Measurements from ENCODE around the gene LCE5A.
A peak's percentile ranks its signal among the peaks of the same experiment; 100 is the strongest.

The LCE5A gene

DNA sequence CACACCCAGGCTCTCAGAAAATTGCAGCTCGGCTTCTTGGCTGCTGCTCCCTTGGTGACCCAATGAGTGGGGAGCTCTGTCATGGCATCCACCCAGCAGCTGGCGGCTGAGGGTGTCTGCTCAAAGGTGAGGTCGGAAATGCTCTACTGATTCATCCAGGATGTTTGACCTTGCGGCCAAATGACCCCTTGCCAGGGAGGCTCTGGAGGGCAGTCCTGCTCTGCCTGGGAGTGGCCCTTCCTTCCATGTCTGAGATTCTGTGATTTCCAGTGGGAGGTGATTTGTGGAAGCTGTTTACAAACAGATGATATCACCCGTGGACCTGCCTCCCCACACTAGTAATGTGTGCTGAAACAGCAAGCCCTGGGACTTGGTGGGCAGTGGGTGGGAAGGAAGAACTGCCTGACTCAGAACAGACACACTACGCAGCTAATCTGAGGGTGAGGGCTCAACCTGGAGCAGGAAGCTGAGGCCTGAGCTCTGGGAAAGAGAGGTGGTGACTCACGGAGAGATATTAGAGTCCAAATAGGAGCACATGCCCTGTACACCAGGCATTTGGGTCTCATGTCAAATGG is 6.7 kb downstream of the LCE5A start:
- no peak overlapping the region for H3K27ac ChIP-seq
- TF ChIP-seq, protein P1, sequence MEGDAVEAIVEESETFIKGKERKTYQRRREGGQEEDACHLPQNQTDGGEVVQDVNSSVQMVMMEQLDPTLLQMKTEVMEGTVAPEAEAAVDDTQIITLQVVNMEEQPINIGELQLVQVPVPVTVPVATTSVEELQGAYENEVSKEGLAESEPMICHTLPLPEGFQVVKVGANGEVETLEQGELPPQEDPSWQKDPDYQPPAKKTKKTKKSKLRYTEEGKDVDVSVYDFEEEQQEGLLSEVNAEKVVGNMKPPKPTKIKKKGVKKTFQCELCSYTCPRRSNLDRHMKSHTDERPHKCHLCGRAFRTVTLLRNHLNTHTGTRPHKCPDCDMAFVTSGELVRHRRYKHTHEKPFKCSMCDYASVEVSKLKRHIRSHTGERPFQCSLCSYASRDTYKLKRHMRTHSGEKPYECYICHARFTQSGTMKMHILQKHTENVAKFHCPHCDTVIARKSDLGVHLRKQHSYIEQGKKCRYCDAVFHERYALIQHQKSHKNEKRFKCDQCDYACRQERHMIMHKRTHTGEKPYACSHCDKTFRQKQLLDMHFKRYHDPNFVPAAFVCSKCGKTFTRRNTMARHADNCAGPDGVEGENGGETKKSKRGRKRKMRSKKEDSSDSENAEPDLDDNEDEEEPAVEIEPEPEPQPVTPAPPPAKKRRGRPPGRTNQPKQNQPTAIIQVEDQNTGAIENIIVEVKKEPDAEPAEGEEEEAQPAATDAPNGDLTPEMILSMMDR (conservative IDR thresholded peaks at IDR 0.05) = no peak

DNA sequence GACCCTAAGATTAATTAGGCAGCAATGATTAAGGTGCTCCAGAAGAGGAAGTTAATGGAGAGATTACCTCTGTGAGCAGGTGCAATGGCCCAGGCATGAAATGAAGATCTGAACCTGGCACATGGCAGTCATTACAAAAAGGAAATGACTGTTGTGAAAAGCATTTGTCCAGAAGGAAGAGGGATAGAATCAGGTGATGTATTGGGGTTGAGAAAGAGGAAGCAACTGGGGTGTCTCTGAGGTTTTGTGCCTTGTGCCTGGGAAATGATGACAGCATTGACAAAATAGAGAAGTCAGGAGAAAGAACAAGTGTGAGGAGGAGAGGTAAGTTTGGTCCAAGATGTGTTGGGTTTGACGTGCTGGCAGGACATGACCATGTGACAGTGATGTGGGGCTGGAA is 9.2 kb downstream of the LCE5A start:
- no peak overlapping the region for H3K27ac ChIP-seq
- TF ChIP-seq, protein P1 (conservative IDR thresholded peaks at IDR 0.05) = no peak

DNA sequence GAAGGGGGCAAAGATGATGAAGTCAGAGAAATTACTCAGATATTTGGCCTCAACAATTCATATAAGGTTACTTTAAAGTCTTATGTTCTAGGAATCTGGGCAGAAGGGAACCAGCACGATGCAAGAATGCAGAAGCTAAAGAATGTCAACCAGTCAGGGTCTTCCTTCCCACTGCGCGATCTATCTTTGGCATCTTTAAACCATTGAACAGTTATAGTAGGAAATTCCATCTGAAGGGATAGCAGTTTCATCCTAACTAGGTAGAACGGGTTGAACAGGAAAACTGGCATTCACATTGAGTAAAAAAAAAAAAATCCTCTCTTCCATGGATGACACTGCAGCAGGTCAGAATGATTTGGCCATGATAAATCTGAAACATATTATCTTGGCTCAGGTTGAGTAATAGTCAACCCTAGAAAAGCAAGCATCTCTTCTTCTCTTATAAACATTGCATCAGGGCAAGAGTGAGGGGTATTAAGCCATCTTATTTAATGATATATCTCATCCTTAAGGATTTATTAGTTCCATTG is 10.0 kb downstream of the LCE5A start:
- TF ChIP-seq, protein P1 (conservative IDR thresholded peaks at IDR 0.05) = no peak
- no peak overlapping the region for H3K27ac ChIP-seq

DNA sequence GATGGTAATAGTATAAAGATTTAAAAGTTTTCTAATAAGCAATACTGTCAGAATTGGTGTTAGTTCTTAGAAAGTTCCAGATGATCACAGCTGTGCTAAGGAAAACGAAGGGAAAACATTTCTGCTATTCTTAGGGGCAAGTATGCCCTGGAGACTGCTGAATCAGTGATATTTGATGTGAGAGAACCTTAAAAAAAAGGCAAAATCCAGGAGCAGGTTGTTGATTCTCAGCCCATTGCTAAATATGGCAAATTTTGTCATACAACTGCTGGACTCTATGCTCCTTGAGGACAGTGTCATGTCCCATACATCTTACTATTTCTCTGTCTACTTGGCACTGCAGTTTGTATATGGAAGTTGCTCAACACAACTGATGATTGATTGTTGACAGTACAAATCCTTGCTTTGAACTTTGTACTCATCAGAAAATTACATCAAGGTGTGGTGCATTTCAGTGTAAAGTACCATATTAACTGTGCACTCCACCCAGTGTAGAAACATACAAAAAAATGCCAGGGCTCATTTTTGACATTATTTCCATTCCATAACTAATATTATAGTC is 14.6 kb downstream of the LCE5A start:
- H3K27ac ChIP-seq = no peak overlapping the region
- TF ChIP-seq, protein P1 (conservative IDR thresholded peaks at IDR 0.05) = no peak

DNA sequence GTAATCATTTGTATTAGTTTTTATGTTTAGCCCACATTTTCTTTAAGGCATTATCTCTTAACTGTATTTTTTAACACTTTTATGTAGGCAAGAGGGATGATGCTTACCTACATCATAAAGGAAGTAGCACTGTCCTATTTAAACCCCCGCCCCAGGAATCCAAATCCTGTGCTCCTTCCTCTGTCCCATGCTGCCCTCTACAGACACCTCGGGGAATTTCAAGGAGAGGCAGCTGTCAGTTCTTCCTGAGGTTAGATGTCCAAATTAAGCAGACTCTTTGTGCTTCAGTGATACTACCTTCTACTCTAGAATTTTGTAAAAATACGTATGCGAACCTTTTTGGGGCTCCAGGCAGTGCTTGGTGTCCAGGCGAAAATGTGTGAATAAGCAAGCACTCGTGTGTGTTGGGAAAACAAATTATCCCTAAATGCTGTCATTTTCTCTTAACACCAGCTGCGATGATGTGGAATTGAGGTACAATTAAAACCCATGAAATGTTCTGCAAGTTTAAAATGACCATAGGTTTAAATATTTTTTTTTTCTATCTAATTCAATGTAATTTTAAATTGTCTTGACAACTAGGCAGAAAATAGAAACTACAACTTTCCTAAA is 22.8 kb downstream of the LCE5A start:
- TF ChIP-seq, protein P1 (conservative IDR thresholded peaks at IDR 0.05) = peak; percentile 94

DNA sequence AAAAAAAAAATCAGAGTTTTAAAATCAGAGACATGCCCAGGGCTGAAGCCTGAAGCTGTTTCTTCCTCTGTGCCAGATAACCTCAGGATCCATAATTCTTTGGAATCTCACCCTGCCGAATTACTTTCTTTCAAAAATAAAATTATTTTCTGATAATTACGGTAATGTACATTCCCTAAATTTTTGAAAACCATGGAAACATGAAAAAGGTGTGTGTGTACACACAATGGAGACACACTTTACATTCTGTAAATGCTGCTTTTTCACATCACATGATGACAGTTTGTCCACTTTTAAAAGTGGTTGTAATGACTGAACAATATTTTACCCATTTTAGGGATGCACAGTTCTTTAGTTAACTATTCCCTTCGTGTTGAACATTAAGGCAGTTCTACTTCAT is 25.2 kb downstream of the LCE5A start:
- no peak overlapping the region for H3K27ac ChIP-seq
- TF ChIP-seq, protein P1 (conservative IDR thresholded peaks at IDR 0.05) = no peak

More for the DNA sequence above, 22.8 kb downstream of the LCE5A start:
- no peak overlapping the region for H3K27ac ChIP-seq

DNA sequence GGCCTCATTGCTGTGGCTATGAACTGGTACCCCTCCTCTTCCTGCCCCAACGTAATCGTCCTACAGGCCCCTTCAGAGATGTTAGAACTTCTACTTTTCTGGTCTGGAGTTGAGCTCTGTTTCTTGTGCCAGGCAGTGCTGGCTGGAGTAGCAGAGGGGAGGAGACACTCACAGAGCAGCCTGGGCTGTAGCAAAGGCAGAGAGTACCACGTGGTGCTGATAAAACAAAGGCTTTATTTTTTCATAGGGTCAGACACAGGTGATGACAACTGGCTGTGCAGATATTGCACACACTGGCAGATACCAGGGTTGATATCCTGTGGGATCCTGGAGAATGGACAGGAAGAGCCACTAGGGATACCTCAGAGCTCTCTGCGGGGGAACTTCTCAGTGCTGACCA is 26.9 kb downstream of the LCE5A start:
- H3K27ac ChIP-seq = no peak overlapping the region
- TF ChIP-seq, protein P1 (conservative IDR thresholded peaks at IDR 0.05) = no peak
